NCI-H1694 (cell line): ENCODE data around the gene HHIPL2.
"Not testable (repeated sequence)": the region's sequence is repeated elsewhere in the genome, so short reads cannot be mapped to it uniquely, and the experiment has no call there.

Experiments
- DNase-seq: peaks from one replicate; lab custom pipeline; 2025; lab: John Stamatoyannopoulos, UW

Gene HHIPL2

GRCh38 chr1:222539951-222540597, 7.8 kb downstream of the HHIPL2 start:
- no peak for DNase-seq

- DNase-seq = no peak
Measured at GRCh38 chr1:222535455-222535854, 12.4 kb downstream of the HHIPL2 start.

GRCh38 chr1:222530852-222531251, 17.1 kb downstream of the HHIPL2 start:
- DNase-seq = no peak

- DNase-seq = no peak
Measured at GRCh38 chr1:222529916-222530315, 18.0 kb downstream of the HHIPL2 start.

- no peak for DNase-seq
Measured at GRCh38 chr1:222529181-222529580, 18.7 kb downstream of the HHIPL2 start.

GRCh38 chr1:222525951-222526350, 22.0 kb downstream of the HHIPL2 start:
- DNase-seq = no peak

- DNase-seq = no peak
Measured at GRCh38 chr1:222523852-222524251, 24.1 kb downstream of the HHIPL2 start.

- DNase-seq = no peak
Measured at GRCh38 chr1:222522105-222522915, 25.6 kb downstream of the HHIPL2 start.

- DNase-seq = no peak
Measured at GRCh38 chr1:222521299-222522104, 26.4 kb downstream of the HHIPL2 start.

GRCh38 chr1:222489496-222489895, 58.4 kb downstream of the HHIPL2 start:
- DNase-seq = not testable (repeated sequence)

GRCh38 chr1:222487774-222488173, 60.1 kb downstream of the HHIPL2 start:
- not testable (repeated sequence) for DNase-seq

- not testable (repeated sequence) for DNase-seq
Measured at GRCh38 chr1:222484005-222484404, 63.9 kb downstream of the HHIPL2 start.

GRCh38 chr1:222479567-222479966, 68.3 kb downstream of the HHIPL2 start:
- DNase-seq = not testable (repeated sequence)

- not testable (repeated sequence) for DNase-seq
Measured at GRCh38 chr1:222476436-222476835, 71.5 kb downstream of the HHIPL2 start.

GRCh38 chr1:222473717-222474116, 74.2 kb downstream of the HHIPL2 start:
- not testable (repeated sequence) for DNase-seq

- not testable (repeated sequence) for DNase-seq
Measured at GRCh38 chr1:222472776-222473540, 74.9 kb downstream of the HHIPL2 start.
